Activated CD4-positive, CD25-positive, alpha-beta regulatory T cell (primary cell): Measurements from ENCODE around the gene HSPB6.
A peak's percentile ranks its signal among the peaks of the same experiment; 100 is the strongest.
"Not testable (repeated sequence)": the region's sequence is repeated elsewhere in the genome, so short reads cannot be mapped to it uniquely, and the experiment has no call there.

Experiments
- DNase-seq, 4 experiments: peaks; one replicate each; lab custom pipeline; 2025; lab: John Stamatoyannopoulos, UW

The HSPB6 gene

DNA sequence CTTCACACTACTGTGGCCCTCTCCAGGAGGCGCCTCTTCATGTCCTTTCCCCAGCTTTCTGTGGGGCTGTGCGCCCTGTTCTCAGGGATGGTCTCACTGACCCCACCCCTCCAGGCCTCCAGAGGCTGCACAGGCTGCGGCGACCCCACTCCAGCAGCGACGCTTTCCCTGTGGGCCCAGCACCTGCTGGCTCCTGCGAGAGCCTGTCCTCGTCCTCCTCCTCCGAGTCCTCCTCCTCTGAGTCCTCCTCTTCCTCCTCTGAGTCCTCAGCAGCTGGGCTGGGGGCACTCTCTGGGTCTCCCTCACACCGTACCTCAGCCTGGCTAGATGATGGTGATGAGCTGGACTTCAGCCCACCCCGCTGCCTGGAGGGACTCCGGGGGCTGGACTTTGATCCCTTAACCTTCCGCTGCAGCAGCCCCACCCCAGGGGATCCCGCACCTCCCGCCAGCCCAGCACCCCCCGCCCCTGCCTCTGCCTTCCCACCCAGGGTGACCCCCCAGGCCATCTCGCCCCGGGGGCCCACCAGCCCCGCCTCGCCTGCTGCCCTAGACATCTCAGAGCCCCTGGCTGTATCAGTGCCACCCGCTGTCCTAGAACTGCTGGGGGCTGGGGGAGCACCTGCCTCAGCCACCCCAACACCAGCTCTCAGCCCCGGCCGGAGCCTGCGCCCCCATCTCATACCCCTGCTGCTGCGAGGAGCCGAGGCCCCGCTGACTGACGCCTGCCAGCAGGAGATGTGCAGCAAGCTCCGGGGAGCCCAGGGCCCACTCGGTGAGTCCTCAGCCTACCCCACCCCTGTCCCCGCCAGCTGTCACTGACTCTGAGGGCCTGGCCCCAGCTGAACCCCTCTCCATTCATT, 29.7 kb upstream of the HSPB6 start:
- no peak for DNase-seq

- no peak for DNase-seq
Measured at GRCh38 chr19:35785339-35785627, 28.5 kb upstream of the HSPB6 start.

DNA sequence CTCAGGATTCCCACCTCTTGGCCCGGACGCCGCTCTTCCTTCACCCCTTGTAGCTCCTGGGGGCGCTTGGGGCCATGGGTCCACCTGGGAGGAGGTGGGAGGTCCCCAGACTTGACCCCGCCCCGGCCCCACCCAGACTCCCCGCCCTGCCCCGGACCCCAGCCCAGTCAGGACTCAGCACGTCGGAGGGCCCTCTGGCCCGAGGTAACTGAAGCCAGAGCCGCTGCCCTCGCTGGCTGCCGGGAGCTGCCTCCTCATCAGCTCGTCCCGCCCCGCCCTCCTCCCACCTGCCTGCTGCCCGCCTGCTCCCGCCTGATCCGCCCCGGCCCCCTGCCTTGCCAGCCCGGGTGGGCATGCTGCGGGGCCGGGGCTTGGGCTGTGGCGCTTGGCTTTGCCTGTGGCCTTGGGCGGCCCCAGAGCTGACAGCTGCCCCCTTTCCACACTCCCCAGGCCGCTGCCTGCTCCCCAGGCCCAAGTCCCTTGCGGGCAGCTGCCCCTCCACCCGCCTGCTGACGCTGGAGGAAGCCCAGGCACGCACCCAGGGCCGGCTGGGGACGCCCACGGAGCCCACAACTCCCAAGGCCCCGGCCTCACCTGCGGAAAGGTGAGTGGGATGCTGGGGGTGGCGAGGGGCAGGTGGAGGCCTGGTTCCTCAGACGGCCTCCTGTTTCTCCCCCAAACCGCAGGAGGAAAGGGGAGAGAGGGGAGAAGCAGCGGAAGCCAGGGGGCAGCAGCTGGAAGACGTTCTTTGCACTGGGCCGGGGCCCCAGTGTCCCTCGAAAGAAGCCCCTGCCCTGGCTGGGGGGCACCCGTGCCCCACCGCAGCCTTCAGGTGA, 27.9 kb upstream of the HSPB6 start:
- DNase-seq, result no peak

DNA sequence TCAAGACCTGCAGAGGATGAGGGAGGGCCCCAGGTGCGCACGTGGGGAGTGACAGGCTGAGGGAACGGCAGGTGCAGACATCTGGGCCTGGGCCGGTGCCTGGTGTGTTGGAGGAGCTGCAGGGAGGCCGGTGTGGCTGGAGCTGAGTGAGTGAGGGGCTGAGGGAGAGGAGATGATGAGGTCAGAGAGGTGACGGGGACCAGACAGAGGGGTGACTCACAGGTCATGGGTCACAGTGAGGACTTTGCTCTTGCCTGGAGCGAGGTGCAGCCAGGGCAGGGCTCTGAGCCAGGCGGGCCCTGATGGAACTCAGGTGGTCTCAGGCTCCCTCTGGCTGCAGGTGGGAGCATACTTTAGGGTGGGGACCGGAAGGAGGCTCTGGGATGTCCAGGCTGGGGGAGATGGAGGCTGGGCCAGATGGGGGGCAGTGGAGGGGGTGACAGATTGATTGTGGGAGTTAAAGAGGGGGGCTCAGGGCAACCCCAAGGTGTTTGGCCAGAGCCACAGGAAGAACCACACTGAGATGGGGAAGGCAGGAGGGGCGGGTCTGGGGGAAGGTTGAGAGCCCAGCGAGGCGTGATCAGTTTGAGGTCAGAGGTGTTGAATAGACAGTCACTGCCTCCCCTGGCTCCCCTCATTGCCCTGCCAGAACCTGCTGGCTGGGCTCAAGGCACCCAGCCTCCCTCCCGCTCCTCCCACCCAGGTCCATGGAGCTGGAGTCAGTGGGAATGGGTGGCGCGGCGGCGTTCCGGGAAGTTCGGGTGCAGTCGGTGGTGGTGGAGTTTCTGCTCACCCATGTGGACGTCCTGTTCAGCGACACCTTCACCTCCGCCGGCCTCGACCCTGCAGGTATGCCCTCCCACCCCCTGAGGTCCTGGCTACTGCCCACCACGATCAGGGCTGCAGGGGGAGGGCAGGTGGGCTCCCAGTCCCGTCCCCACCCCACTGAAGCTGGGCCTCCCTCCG, 26.9 kb upstream of the HSPB6 start:
- no peak for DNase-seq

DNA sequence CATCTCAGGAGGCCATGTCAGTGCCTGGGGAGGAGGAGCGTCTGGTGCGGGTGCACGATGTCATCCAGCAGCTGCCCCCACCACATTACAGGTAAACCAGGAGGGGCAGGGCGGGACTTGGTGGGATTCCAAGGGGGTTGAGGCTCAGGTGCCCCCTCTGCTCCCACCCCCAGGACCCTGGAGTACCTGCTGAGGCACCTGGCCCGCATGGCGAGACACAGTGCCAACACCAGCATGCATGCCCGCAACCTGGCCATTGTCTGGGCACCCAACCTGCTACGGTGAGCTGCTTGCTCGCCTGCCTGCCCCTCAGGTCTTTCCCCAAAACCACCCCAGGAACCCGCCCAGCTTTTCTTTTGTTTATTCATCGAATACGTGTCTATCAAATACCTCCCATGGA, 25.8 kb upstream of the HSPB6 start:
- no peak for DNase-seq

- DNase-seq, result no peak
Measured at GRCh38 chr19:35781650-35782049, 24.8 kb upstream of the HSPB6 start.

GRCh38 chr19:35780717-35781116, 23.9 kb upstream of the HSPB6 start:
- DNase-seq, result no peak

GRCh38 chr19:35780058-35780457, 23.2 kb upstream of the HSPB6 start:
- DNase-seq, result no peak

GRCh38 chr19:35779033-35779432, 22.2 kb upstream of the HSPB6 start:
- no peak for DNase-seq

DNA sequence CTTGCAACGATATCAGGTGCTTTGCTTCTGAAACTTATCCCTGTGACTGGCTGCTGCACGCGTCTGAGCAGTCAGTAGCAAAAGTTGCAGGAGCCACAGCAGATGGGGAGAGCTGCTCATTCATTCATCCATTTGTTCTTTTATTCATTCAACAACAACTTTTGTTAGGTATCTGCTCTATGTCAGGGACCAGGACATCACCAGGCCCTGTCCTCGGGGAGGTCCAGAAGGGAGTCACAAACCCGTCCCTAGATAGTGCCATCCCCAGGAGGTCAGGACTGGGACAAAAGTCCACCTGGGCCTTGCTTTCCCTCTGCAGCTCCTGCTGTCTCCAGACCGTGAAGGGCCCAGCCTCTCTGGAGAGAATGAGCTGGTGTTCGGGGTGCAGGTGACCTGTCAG, 21.1 kb upstream of the HSPB6 start:
- no peak for DNase-seq

DNA sequence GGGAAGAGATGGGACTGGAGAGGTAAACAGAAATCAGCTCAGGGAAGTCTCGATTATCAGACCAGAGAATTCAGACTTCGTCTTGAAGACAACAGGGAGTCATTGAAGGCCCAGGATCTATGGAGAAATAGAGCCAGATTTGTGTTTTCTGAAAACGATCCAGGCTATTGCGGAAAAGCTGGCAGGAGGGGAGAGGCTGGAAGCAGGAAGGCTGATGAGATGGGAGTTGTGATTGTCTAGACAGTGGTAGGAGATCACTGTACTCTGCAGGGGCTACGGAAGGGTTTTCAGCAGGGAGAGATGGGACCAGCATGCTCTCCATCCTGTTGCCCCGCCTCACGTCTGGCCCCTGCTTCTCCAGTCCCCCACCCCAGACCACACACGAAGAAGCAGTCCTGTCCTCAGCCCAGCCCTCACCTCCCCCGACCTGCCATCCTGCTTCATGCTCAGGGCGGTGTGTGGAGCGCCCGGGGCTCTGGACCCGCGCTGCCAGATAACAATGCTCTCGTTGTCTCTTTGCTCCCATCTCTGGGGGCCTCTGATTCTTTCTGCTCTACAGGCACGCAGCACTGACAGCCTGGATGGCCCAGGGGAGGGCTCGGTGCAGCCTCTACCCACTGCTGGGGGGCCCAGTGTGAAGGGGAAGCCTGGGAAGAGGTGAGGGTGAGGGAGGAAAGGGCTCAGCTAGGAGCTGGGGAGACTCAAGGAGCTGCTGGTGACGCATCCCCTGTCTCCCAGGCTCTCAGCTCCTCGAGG, 20.4 kb upstream of the HSPB6 start:
- no peak for DNase-seq

GRCh38 chr19:35776102-35776788, 19.4 kb upstream of the HSPB6 start:
- DNase-seq, result no peak

GRCh38 chr19:35775298-35776101, 18.7 kb upstream of the HSPB6 start, which contains the start of gene ARHGAP33:
Gene ARHGAP33, plus strand, starts transcription at chr19:35775564. Its CDS starts 95 bp downstream, at chr19:35775659.
- DNase-seq, result peak; percentile 94 to 98 (median 97)

- DNase-seq, result no peak
Measured at GRCh38 chr19:35775046-35775297, 18.1 kb upstream of the HSPB6 start.

GRCh38 chr19:35774274-35775045, 17.6 kb upstream of the HSPB6 start:
- DNase-seq, result no peak

DNA sequence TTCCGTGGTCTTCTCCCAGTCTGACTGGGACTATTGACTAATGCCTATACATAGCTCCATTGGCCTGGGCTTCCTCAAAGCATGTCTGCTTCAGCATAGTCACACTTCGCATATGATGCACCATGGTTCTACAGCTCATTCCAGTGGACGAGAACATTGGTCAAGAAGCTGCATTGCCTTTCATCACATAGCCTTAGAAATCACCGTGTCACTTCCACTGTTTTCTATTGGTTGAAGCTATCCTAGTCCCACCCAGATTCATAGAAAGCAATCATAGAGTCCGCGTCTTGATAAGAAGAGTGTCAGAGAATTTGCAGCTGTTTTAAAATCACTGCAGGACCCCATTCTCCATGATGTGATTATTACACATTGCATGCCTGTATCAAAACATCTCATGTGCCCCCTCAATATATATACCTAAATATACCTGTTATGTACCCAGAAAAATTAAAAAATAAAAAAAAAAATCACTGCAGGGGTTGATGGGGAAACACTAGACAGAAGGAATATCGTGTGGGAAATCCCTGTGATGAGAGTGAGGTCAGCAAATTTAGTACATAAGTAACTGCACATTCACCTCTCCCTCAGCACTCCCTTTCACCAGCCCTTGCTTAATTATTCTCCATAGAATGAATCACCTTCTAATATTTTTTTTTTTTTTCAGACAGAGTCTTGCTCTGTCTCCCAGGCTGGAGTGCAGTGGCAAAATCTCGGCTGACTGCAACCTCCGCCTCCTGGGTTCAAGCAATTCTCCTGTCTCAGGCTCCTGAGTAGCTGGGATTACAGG, 16.4 kb upstream of the HSPB6 start:
- no peak for DNase-seq

GRCh38 chr19:35772362-35772761, 15.5 kb upstream of the HSPB6 start:
- DNase-seq, result not testable (repeated sequence)

DNA sequence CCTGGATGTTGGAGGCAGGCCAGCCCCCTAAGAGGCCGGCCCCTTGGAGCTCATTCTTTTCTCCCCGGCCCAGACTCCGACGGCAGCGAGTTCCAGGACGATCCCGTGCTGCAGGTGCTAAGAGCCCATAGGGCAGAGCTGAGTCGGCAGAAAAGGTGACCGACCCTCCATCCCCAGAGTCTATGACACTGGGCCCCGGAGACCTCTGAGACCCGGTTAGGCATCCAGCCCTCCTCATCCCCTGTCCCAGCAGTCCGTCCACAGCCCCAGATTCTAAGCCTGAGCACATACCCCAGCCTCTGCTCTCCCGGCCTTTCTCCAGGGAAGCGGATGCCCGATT, 11.2 kb upstream of the HSPB6 start:
- no peak for DNase-seq
